Endothelial cell of umbilical vein (primary cell): ENCODE measurements around the gene YTHDF1. TPM values are rescaled to one million over a fixed set of nuclear protein-coding genes. Genes with fewer than 3 reads are reported as not detected.
"Not testable (repeated sequence)": the region's sequence is repeated elsewhere in the genome, so short reads cannot be mapped to it uniquely, and the experiment has no call there.

Experiments used
- BruUV-seq: library from RNA; stranded (reverse); fragments of 400-500 nt; replicated peaks from 2 replicates; lab custom pipeline; 2021; lab: Mats Ljungman, UMichigan
- CTCF ChIA-PET: fragments of 300-600, 350-600 bp; sonication (Branson Sonifier 250); formaldehyde crosslinking; loops from one replicate; lab custom pipeline; 2021; ENCODE audit warnings: antibody characterized with exemption, inconsistent platforms; lab: Charles Lee
- POLR2A ChIA-PET: fragments of 300-600, 350-600 bp; sonication (Branson Sonifier 250); formaldehyde crosslinking; loops from one replicate; lab custom pipeline; 2021; ENCODE audit warnings: antibody characterized with exemption, inconsistent platforms; lab: Charles Lee
- DNase-seq: peaks from one replicate; pipeline ENCODE4 v3.0.0-alpha.2; 2011; ENCODE audit warnings: low read depth, low spot score
- FAIRE-seq: peaks from 2 replicates; lab custom pipeline; 2011; peaks lifted over from hg19 to GRCh38; lab: Jason Lieb, UNC
- H2AFZ ChIP-seq: 2 replicates; pipeline ENCODE4 v1.6.0; 2012; ENCODE audit warnings: low read depth, low read length, control low read depth, inconsistent platforms
- H3K27ac ChIP-seq: 2 replicates; pipeline ENCODE4 v1.5.1; 2011; ENCODE audit warnings: low read depth, mild to moderate bottlenecking, control low read depth, low read length, moderate library complexity; ENCODE audit not compliant: insufficient read depth
- H3K27me3 ChIP-seq, 2 experiments: 2 replicates each; pipeline versions ENCODE4 v1.6.0 to v1.6.1; 2011; ENCODE audit warnings: low read length in 2 of 2, mixed read lengths in 1 of 2; ENCODE audit not compliant: control insufficient read depth in 2 of 2, insufficient read depth in 2 of 2
- H3K36me3 ChIP-seq, 2 experiments: 2 replicates in 1 of 2; 3 replicates in 1 of 2; pipeline ENCODE4 v1.5.1; 2011; ENCODE audit warnings: low read length in 2 of 2, mild to moderate bottlenecking in 1 of 2, moderate library complexity in 1 of 2; ENCODE audit not compliant: control insufficient read depth in 2 of 2, insufficient read depth in 2 of 2; ENCODE audit errors: extremely low read depth in 1 of 2
- H3K4me1 ChIP-seq: 3 replicates; pipeline ENCODE4 v1.5.1; 2011; ENCODE audit warnings: mild to moderate bottlenecking, low read length; ENCODE audit not compliant: control insufficient read depth, insufficient read depth; ENCODE audit errors: extremely low read depth
- H3K4me2 ChIP-seq: 2 replicates; pipeline ENCODE4 v1.6.1; 2011; ENCODE audit warnings: low read length, control low read depth, mixed read lengths; ENCODE audit not compliant: insufficient read depth
- H3K4me3 ChIP-seq, 3 experiments: fragments of 200-600 bp in 1 of 3; sonication (generic), shearing (Covaris generic) in 1 of 3; replicated peaks in 1 of 3; 2 replicates each; pipeline ENCODE4 v1.5.1; 2011 to 2016; ENCODE audit warnings: control low read depth in 3 of 3, low read length in 3 of 3, mild to moderate bottlenecking in 2 of 3, inconsistent platforms in 1 of 3, low read depth in 1 of 3, moderate library complexity in 1 of 3; ENCODE audit not compliant: insufficient read depth in 1 of 3
- H3K79me2 ChIP-seq: 2 replicates; pipeline ENCODE4 v1.6.0; 2012; ENCODE audit warnings: low read length, inconsistent platforms; ENCODE audit not compliant: control insufficient read depth, insufficient read depth
- H3K9ac ChIP-seq: replicated peaks from 2 replicates; pipeline ENCODE3; 2011; ENCODE audit warnings: low read length, control low read depth; ENCODE audit not compliant: insufficient read depth; ENCODE audit errors: extremely low read depth
- H3K9me1 ChIP-seq: replicated peaks from 3 replicates; pipeline ENCODE4 v1.6.0; 2011; ENCODE audit warnings: mild to moderate bottlenecking, low read length; ENCODE audit not compliant: control insufficient read depth, insufficient read depth; ENCODE audit errors: extremely low read depth
- H3K9me3 ChIP-seq: replicated peaks from 2 replicates; pipeline ENCODE4 v1.5.1; 2012; ENCODE audit warnings: low read length, inconsistent platforms; ENCODE audit not compliant: control insufficient read depth, insufficient read depth
- H4K20me1 ChIP-seq: replicated peaks from 2 replicates; pipeline ENCODE3; 2011; ENCODE audit warnings: mild to moderate bottlenecking, low read length; ENCODE audit not compliant: control insufficient read depth, insufficient read depth; ENCODE audit errors: extremely low read depth
- CTCF ChIP-seq, 2 donors: IDR thresholded peaks; 1 replicate in 1 of 2; 2 replicates in 1 of 2; pipeline ENCODE4 v1.5.1; 2011; ENCODE audit warnings: low read length in 2 of 2, mild to moderate bottlenecking in 2 of 2, moderate library complexity in 2 of 2, control low read depth in 1 of 2, inconsistent platforms in 1 of 2, low read depth in 1 of 2; ENCODE audit not compliant: insufficient read depth in 1 of 2; ENCODE audit errors: extremely low read depth in 1 of 2
- FOS ChIP-seq: IDR thresholded peaks from 2 replicates; pipeline ENCODE4 v1.6.1; 2011; ENCODE audit warnings: mild to moderate bottlenecking, low read length, moderate library complexity, borderline replicate concordance; ENCODE audit not compliant: insufficient read depth
- POLR2A ChIP-seq: IDR thresholded peaks from 2 replicates; pipeline ENCODE4 v1.6.1; 2012; ENCODE audit warnings: low read depth, mild to moderate bottlenecking, control low read depth, low read length
- POLR2AphosphoS5 ChIP-seq: IDR thresholded peaks from 2 replicates; pipeline ENCODE4 v1.6.1; 2012; ENCODE audit warnings: low read depth, mild to moderate bottlenecking, control low read depth, low read length, moderate library complexity; ENCODE audit not compliant: insufficient read depth
- dilution Hi-C: fragments of 300-500 bp; cut with MboI; formaldehyde crosslinking; loops from one replicate; pipeline ENCODE4 v1.15.0; 2019; ENCODE audit warnings: low sequenced_read_pairs; ENCODE audit not compliant: extremely low pct_ligation_motif_present
- intact Hi-C: fragments of 100-400 bp; cut with micrococcal nuclease; formaldehyde crosslinking; loops from one replicate; pipeline ENCODE4 v1.10.0; 2022
- polyA plus RNA-seq, 4 experiments: library from polyadenylated mRNA; depleted of rRNA in 3 of 4; stranded (reverse) in 3 of 4; unstranded in 1 of 4; fragments of >200 nt; gene quantifications; 2 replicates each; pipeline versions ENCODE4 v1.2.1 to v1.2.3, GENCODE V29; 2011 to 2012; ENCODE audit warnings: missing spikeins in 1 of 4
- total RNA-seq: library from RNA; stranded (reverse); gene quantifications from 2 replicates; pipeline ENCODE4 v1.2.3, GENCODE V29; 2021
- TF ChIP-seq, protein P1 (sequence below): IDR thresholded peaks from 2 replicates; pipeline ENCODE4 v1.6.1; 2011; ENCODE audit not compliant: insufficient read depth, insufficient read length

Gene YTHDF1
- total and polyA plus RNA-seq, 2 donors (not counting 3 experiments of a cell fraction or from before 2014, with no cell fraction given) = 25.2 to 44.4 TPM

DNA sequence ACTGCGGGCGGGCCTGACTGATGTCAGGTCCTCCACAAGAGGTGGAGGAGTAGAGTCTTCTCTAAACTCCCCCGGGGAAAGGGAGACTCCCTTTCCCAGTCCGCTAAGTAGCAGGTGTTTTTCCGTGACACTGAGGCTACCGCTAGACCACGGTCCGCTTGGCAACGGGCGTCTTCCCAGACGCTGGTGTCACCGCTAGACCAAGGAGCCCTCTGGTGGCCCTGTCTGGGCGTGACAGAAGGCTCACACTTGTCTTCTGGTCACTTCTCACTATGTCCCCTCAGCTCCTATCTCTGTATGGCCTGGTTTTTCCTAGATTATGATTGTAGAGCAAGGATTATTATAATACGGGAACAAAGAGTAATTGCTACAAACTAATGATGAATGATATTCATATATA, 35.4 kb upstream of the YTHDF1 start:
- H3K4me3 ChIP-seq, H3K27ac ChIP-seq, POLR2A ChIA-PET, H3K9me1 ChIP-seq, H2AFZ ChIP-seq, H3K4me1 ChIP-seq, intact Hi-C loops, FAIRE-seq, H3K9ac ChIP-seq, dilution Hi-C loops, H3K36me3 ChIP-seq, BruUV-seq, H3K4me2 ChIP-seq, H4K20me1 ChIP-seq, H3K9me3 ChIP-seq, DNase-seq, H3K79me2 ChIP-seq: not testable (repeated sequence)
- CTCF ChIA-PET = interaction anchor here (5.0 kb wide), 1 partner anchor 27 kb away, joined by 36 read pairs; no protein-coding TSS in a partner anchor
- TF ChIP-seq CTCF (IDR thresholded peaks at IDR 0.05; ENCODE audit: extremely low read depth in 1 of 2, insufficient read depth in 1 of 2, low read depth in 1 of 2, low read length in 2 of 2) = peak in 1 of 2 donors; percentile 14
- H3K27me3 ChIP-seq = peaks cover 30 to 35% of the 10 kb centered on the region in 2 experiments

- no peaks in the 10 kb centered on the region for H3K9me3 ChIP-seq
- dilution Hi-C loops (no loop called here), intact Hi-C loops (no loop called here)
Observed at GRCh38 chr20:63249891-63250290, 34.0 kb upstream of the YTHDF1 start.

More at GRCh38 chr20:63249891-63250290, 34.0 kb upstream of the YTHDF1 start:
- BruUV-seq = no TSS peak
- H3K4me1 ChIP-seq = no peaks in the 10 kb centered on the region
- no peak for FAIRE-seq
- TF ChIP-seq FOS (no peak), POLR2A (no peak), POLR2AphosphoS5 (no peak), CTCF (IDR thresholded peaks at IDR 0.05; ENCODE audit: extremely low read depth in 1 of 2, insufficient read depth in 1 of 2, low read depth in 1 of 2, low read length in 2 of 2) (no peak)
- TF ChIP-seq, protein P1, sequence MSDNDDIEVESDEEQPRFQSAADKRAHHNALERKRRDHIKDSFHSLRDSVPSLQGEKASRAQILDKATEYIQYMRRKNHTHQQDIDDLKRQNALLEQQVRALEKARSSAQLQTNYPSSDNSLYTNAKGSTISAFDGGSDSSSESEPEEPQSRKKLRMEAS = no peak
- POLR2A ChIA-PET = no interaction called here
- H3K27me3 ChIP-seq = peaks cover 19 to 22% of the 10 kb centered on the region in 2 experiments
- no peaks in the 10 kb centered on the region for H4K20me1 ChIP-seq
- H2AFZ ChIP-seq = no peak overlapping the region
- H3K4me2 ChIP-seq = no peak overlapping the region
- H3K4me3 ChIP-seq = no peak overlapping the region
- H3K79me2 ChIP-seq = no peaks in the 10 kb centered on the region
- H3K9me1 ChIP-seq = no peaks in the 10 kb centered on the region
- CTCF ChIA-PET = interaction anchor here (4.2 kb wide), 1 partner anchor 27 kb away, joined by 24 read pairs; no protein-coding TSS in a partner anchor
- H3K9ac ChIP-seq = no peak overlapping the region
- no peak for DNase-seq
- H3K27ac ChIP-seq = no peak overlapping the region
- H3K36me3 ChIP-seq = no peaks in the 10 kb centered on the region
